Keratinocyte (primary cell): ENCODE results near the gene PIGW. TPM values are rescaled to one million over a fixed set of nuclear protein-coding genes. Genes with fewer than 3 reads are reported as not detected.

ENCODE experiments used
- DNase-seq: peaks from one replicate; pipeline ENCODE4 v3.0.0-alpha.2; 2011; ENCODE audit warnings: low read depth, missing footprints, low spot score
- FAIRE-seq: peaks from 2 replicates; lab custom pipeline; 2011; peaks lifted over from hg19 to GRCh38; lab: Jason Lieb, UNC
- H2AFZ ChIP-seq: 2 replicates; pipeline ENCODE4 v1.6.0; 2012; ENCODE audit warnings: low read length, control low read depth, inconsistent platforms; ENCODE audit not compliant: control insufficient read depth
- H3K27ac ChIP-seq: 2 replicates; pipeline ENCODE4 v1.5.1; 2011; ENCODE audit warnings: low read length; ENCODE audit not compliant: control insufficient read depth, insufficient read depth
- H3K27me3 ChIP-seq: 3 replicates; pipeline ENCODE4 v1.6.0; 2011; ENCODE audit warnings: low read length; ENCODE audit not compliant: control insufficient read depth, insufficient read depth; ENCODE audit errors: extremely low read depth
- H3K36me3 ChIP-seq, 2 experiments: 2 replicates in 1 of 2; 3 replicates in 1 of 2; pipeline ENCODE4 v1.5.1; 2011; ENCODE audit warnings: low read length in 2 of 2, mild to moderate bottlenecking in 1 of 2; ENCODE audit not compliant: control insufficient read depth in 2 of 2, insufficient read depth in 2 of 2; ENCODE audit errors: extremely low read depth in 1 of 2
- H3K4me1 ChIP-seq: 3 replicates; pipeline ENCODE4 v1.5.1; 2011; ENCODE audit warnings: low read length; ENCODE audit not compliant: control insufficient read depth, insufficient read depth; ENCODE audit errors: extremely low read depth
- H3K4me2 ChIP-seq: 3 replicates; pipeline ENCODE4 v1.6.0; 2011; ENCODE audit warnings: low read depth, low read length; ENCODE audit not compliant: control insufficient read depth, insufficient read depth; ENCODE audit errors: extremely low read depth
- H3K4me3 ChIP-seq, 3 experiments: fragments of 200-600 bp in 1 of 3; sonication (generic) in 1 of 3; 2 replicates in 2 of 3; 3 replicates in 1 of 3; pipeline ENCODE4 v1.5.1; 2011 to 2016; ENCODE audit warnings: low read length in 3 of 3, mild to moderate bottlenecking in 3 of 3, control low read depth in 2 of 3, inconsistent platforms in 1 of 3, low read depth in 1 of 3, mixed read lengths in 1 of 3, mixed run types in 1 of 3, moderate library complexity in 1 of 3; ENCODE audit not compliant: control insufficient read depth in 2 of 3, insufficient read depth in 2 of 3; ENCODE audit errors: extremely low read depth in 1 of 3
- H3K79me2 ChIP-seq: 2 replicates; pipeline ENCODE4 v1.6.0; 2012; ENCODE audit warnings: low read length; ENCODE audit not compliant: control insufficient read depth, insufficient read depth
- H3K9ac ChIP-seq: 3 replicates; pipeline ENCODE4 v1.6.0; 2011; ENCODE audit warnings: low read length; ENCODE audit not compliant: control insufficient read depth, insufficient read depth; ENCODE audit errors: extremely low read depth
- H3K9me1 ChIP-seq: 3 replicates; pipeline ENCODE4 v1.6.0; 2011; ENCODE audit warnings: low read length; ENCODE audit not compliant: control insufficient read depth, insufficient read depth; ENCODE audit errors: extremely low read depth
- H3K9me3 ChIP-seq: 2 replicates; pipeline ENCODE4 v1.5.1; 2012; ENCODE audit warnings: low read depth, low read length; ENCODE audit not compliant: control insufficient read depth
- H4K20me1 ChIP-seq: 3 replicates; pipeline ENCODE4 v1.6.0; 2011; ENCODE audit warnings: low read length; ENCODE audit not compliant: control insufficient read depth, insufficient read depth; ENCODE audit errors: extremely low read depth
- CTCF ChIP-seq, 3 experiments: IDR thresholded peaks in 1 of 3; conservative IDR thresholded peaks in 1 of 3; optimal IDR thresholded peaks in 1 of 3; 2 replicates in 2 of 3; 3 replicates in 1 of 3; pipeline versions ENCODE3 to v1.5.1; 2011; ENCODE audit warnings: low read length in 3 of 3, mild to moderate bottlenecking in 3 of 3, moderate library complexity in 2 of 3, control low read depth in 1 of 3, inconsistent platforms in 1 of 3; ENCODE audit not compliant: insufficient read depth in 2 of 3; ENCODE audit errors: extremely low read depth in 1 of 3
- EZH2 ChIP-seq: IDR thresholded peaks from one replicate; pipeline ENCODE4 v1.6.1; 2012; ENCODE audit warnings: inconsistent platforms, mild to moderate bottlenecking, low read length, moderate library complexity
- dilution Hi-C: fragments of 300-500 bp; cut with MboI; formaldehyde crosslinking; loops from one replicate; pipeline ENCODE4 v1.7.0; 2020; ENCODE audit warnings: low sequenced_read_pairs; ENCODE audit not compliant: extremely low pct_ligation_motif_present
- polyA plus RNA-seq, 5 experiments: library from polyadenylated mRNA; depleted of rRNA in 3 of 5; stranded (reverse) in 3 of 5; stranded (forward) in 1 of 5; unstranded in 1 of 5; fragments of >200 nt; gene quantifications; 1 replicate in 1 of 5; 2 replicates in 3 of 5; 3 replicates in 1 of 5; pipeline versions ENCODE4 v1.2.1 to v1.2.3, GENCODE V29; 2011 to 2012; ENCODE audit warnings: missing spikeins in 2 of 5, low read depth in 1 of 5, low replicate concordance in 1 of 5

PIGW gene
- polyA plus RNA-seq, 1 donor (not counting 4 experiments of a cell fraction or from before 2014, with no cell fraction given) = 9.8 TPM

GRCh38 chr17:36501963-36502362, 32.8 kb upstream of the PIGW start:
- no peak overlapping the region for H3K4me3 ChIP-seq
- no peaks in the 10 kb centered on the region for H3K27me3 ChIP-seq
- no peaks in the 10 kb centered on the region for H4K20me1 ChIP-seq
- no peak for DNase-seq
- H3K27ac ChIP-seq = no peak overlapping the region
- no peak overlapping the region for H3K9ac ChIP-seq
- no peaks in the 10 kb centered on the region for H3K9me1 ChIP-seq
- H3K9me3 ChIP-seq = no peaks in the 10 kb centered on the region
- dilution Hi-C loops = no loop called here
- TF ChIP-seq EZH2 (no peak), CTCF (optimal IDR thresholded peaks at IDR 0.05 in 1 of 3, IDR thresholded peaks at IDR 0.05 in 1 of 3, conservative IDR thresholded peaks at IDR 0.05 in 1 of 3; ENCODE audit: extremely low read depth in 1 of 3, insufficient read depth in 2 of 3, low read length in 3 of 3) (no peak)
- H2AFZ ChIP-seq = no peak overlapping the region
- no peak for FAIRE-seq
- H3K4me1 ChIP-seq = no peaks in the 10 kb centered on the region
- no peak overlapping the region for H3K4me2 ChIP-seq
- no peaks in the 10 kb centered on the region for H3K79me2 ChIP-seq
- peaks cover 40 to 59% of the 10 kb centered on the region in 2 experiments for H3K36me3 ChIP-seq

GRCh38 chr17:36503456-36504155, 31.2 kb upstream of the PIGW start:
- Histone ChIP-seq H3K36me3 (peaks cover 46 to 68% of the 10 kb centered on the region in 2 experiments), H3K9me3 (no peaks in the 10 kb centered on the region), H2AFZ (no peak overlapping the region), H3K4me1 (no peaks in the 10 kb centered on the region), H3K4me3 (no peak overlapping the region), H4K20me1 (no peaks in the 10 kb centered on the region), H3K9me1 (no peaks in the 10 kb centered on the region), H3K27ac (no peak overlapping the region), H3K9ac (no peak overlapping the region), H3K4me2 (no peak overlapping the region), H3K79me2 (no peaks in the 10 kb centered on the region), H3K27me3 (no peaks in the 10 kb centered on the region)
- FAIRE-seq (no peak), DNase-seq (no peak)
- dilution Hi-C loops = no loop called here
- TF ChIP-seq CTCF (optimal IDR thresholded peaks at IDR 0.05 in 1 of 3, IDR thresholded peaks at IDR 0.05 in 1 of 3, conservative IDR thresholded peaks at IDR 0.05 in 1 of 3; ENCODE audit: extremely low read depth in 1 of 3, insufficient read depth in 2 of 3, low read length in 3 of 3) (no peak), EZH2 (no peak)
